ENCODE data around the gene PFKP.

- TF ChIP-seq POLR2A (IDR thresholded peaks at IDR 0.05) (no peak), EP300 (IDR thresholded peaks at IDR 0.05) (no peak)
Measured at GRCh38 chr10:3149918-3150317, 82.6 kb downstream of the PFKP start.
